ENCODE data around the gene BCAN.

Gene BCAN

GRCh38 chr1:156663178-156663577 lies 21.3 kb downstream of the BCAN start:
- no peak overlapping the region for H3K4me3 ChIP-seq (ENCODE audit: low read depth, low read length)

DNA sequence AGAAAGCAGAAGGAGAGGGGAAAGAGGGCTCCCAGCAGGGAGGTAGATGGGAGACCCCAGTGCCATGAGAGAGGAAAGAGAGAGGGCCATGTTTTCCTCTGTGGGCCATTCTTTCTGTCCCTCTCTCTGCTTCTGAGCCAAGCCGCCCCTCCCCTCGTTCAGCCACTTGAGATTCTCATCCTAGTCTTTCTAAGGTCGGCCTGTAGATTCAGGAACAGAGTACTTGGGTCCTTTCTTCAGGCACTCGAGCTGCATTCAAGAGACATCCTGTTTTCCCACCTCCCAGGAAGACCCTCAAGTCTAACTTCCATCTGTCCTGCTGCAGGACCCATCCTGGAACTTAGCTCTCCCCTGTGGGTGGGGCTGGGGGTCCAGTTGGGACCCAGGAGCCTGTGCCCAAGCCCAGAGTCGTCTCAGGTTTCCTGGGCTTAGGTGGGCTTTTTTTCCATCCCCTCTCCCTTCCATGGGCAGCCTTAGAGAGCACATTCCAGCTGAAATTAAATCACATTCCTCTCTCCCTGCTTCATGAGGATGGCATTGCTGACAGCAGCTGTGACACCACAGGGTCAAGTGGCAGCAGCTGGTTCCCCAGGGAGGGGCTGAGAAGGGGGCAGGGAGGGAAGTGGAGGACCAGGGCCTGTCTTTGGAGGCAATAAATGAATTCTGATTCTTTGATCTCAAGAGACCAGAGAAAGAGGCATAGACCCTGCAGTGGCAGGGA lies 22.3 kb downstream of the BCAN start:
- TF ChIP-seq CTCF (IDR thresholded peaks at IDR 0.05; ENCODE audit: borderline replicate concordance, insufficient read depth, low read depth, low read length): no peak
- H3K4me3 ChIP-seq (ENCODE audit: low read depth, low read length): peak overlapping the region; percentile 33

More at GRCh38 chr1:156663178-156663577, 21.3 kb downstream of the BCAN start:
- no peak for TF ChIP-seq CTCF (IDR thresholded peaks at IDR 0.05; ENCODE audit: borderline replicate concordance, insufficient read depth, low read depth, low read length)

GRCh38 chr1:156664767-156665411 lies 23.0 kb downstream of the BCAN start:
- H3K4me3 ChIP-seq (ENCODE audit: low read depth, low read length): peak overlapping the region; percentile 33
- no peak for TF ChIP-seq CTCF (IDR thresholded peaks at IDR 0.05; ENCODE audit: borderline replicate concordance, insufficient read depth, low read depth, low read length)

DNA sequence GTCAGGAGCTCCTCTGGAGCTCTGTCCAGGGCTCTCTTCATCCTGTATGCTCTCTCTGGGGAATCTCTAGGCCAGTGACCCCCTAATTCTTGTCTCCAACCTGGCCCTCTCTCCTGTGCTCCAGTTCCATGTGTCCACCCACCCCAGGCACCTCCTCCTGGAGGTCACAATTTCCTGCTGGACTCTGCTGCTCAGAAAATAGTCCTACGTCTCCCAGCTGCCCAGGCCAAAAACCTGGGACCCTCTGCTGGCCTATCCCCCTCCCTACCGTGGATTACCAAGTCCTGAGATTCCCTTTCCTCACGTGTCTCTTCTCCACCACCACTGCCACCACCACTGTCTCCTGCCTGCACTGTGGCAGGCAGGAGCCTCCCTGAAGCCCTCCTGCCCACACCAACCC lies 23.6 kb downstream of the BCAN start:
- no peak overlapping the region for H3K4me3 ChIP-seq (ENCODE audit: low read depth, low read length)
- no peak for TF ChIP-seq CTCF (IDR thresholded peaks at IDR 0.05; ENCODE audit: borderline replicate concordance, insufficient read depth, low read depth, low read length)

DNA sequence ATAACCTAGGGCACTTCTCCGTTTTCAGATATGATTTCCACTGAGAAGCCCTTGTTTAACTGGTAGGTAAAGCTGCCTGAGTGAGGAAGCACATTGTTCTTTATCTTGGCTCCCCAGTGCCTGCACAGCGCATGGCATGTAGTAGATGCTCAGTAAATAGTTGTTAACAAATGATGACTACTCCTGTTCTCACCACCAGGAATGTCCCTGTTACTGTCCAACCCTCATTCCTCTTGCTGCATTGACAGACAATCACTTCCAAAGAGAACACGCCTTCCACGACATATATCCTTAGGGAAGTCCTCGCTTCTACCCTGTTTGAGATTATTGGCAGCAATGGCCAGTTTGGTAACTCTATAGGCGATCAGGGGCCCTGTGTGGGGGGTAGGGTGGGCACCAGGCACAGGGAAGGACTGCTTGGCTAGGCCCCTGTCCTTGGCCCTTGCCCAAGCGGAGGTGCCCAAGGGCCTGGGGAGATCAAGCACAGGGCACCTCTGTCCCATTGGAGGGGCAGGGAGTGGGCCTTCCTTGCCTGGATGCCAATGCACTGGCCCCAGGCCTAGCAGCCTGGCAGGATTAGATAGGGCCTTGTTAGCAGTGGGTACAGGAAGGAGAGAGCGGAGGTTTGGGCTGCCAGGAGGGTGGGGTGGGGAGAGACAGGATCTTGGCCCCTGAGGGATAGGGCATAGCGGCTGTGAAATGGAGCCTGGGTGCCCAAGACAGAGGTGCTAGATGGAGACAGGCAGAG lies 25.1 kb downstream of the BCAN start:
- H3K4me3 ChIP-seq (ENCODE audit: low read depth, low read length): no peak overlapping the region

DNA sequence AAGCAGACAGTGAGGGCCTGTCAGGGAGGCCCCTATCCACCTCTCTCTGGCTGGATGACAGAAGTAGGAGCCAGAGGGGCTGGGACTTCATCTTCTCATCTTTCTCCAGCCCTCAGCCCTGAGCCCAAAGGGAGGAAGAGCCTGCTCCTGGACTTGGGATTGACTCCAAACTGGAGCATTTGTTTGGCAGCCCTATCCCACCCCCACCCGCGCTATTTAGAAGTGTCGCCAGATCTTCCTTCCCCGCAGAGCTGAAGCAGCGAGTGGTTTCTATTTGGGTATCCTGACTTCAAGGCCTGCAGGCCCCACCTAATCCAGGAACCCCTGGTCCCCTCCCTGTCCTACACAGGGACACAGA lies 25.7 kb downstream of the BCAN start:
- no peak overlapping the region for H3K4me3 ChIP-seq (ENCODE audit: low read depth, low read length)
- TF ChIP-seq CTCF (IDR thresholded peaks at IDR 0.05; ENCODE audit: borderline replicate concordance, insufficient read depth, low read depth, low read length): no peak

More for the DNA sequence above, 25.1 kb downstream of the BCAN start:
- TF ChIP-seq CTCF (IDR thresholded peaks at IDR 0.05; ENCODE audit: borderline replicate concordance, insufficient read depth, low read depth, low read length): no peak

Data from GM12875 (cell line).